ENCODE data around the gene RCOR1.

GRCh38 chr14:102652194-102652593 is 59.7 kb downstream of the RCOR1 start:
- no peak for TF ChIP-seq EZH2phosphoT487 (IDR thresholded peaks at IDR 0.05; ENCODE audit: low read depth)
- TF ChIP-seq, protein P1, sequence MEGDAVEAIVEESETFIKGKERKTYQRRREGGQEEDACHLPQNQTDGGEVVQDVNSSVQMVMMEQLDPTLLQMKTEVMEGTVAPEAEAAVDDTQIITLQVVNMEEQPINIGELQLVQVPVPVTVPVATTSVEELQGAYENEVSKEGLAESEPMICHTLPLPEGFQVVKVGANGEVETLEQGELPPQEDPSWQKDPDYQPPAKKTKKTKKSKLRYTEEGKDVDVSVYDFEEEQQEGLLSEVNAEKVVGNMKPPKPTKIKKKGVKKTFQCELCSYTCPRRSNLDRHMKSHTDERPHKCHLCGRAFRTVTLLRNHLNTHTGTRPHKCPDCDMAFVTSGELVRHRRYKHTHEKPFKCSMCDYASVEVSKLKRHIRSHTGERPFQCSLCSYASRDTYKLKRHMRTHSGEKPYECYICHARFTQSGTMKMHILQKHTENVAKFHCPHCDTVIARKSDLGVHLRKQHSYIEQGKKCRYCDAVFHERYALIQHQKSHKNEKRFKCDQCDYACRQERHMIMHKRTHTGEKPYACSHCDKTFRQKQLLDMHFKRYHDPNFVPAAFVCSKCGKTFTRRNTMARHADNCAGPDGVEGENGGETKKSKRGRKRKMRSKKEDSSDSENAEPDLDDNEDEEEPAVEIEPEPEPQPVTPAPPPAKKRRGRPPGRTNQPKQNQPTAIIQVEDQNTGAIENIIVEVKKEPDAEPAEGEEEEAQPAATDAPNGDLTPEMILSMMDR (IDR thresholded peaks at IDR 0.05; ENCODE audit: low read depth, low read length), result no peak

Data from OCI-LY3 (cell line).